Endothelial cell of umbilical vein (primary cell): Measurements from ENCODE around the gene NAV2. TPM values are rescaled to one million over a fixed set of nuclear protein-coding genes. Genes with fewer than 3 reads are reported as not detected.

Experiments used
- BruUV-seq: library from RNA; stranded (reverse); fragments of 400-500 nt; replicated peaks from 2 replicates; lab custom pipeline; 2021; lab: Mats Ljungman, UMichigan
- CTCF ChIA-PET: fragments of 300-600, 350-600 bp; sonication (Branson Sonifier 250); formaldehyde crosslinking; loops from one replicate; lab custom pipeline; 2021; ENCODE audit warnings: antibody characterized with exemption, inconsistent platforms; lab: Charles Lee
- POLR2A ChIA-PET: fragments of 300-600, 350-600 bp; sonication (Branson Sonifier 250); formaldehyde crosslinking; loops from one replicate; lab custom pipeline; 2021; ENCODE audit warnings: antibody characterized with exemption, inconsistent platforms; lab: Charles Lee
- DNase-seq: peaks from one replicate; pipeline ENCODE4 v3.0.0-alpha.2; 2011; ENCODE audit warnings: low read depth, low spot score
- FAIRE-seq: peaks from 2 replicates; lab custom pipeline; 2011; peaks lifted over from hg19 to GRCh38; lab: Jason Lieb, UNC
- H2AFZ ChIP-seq: 2 replicates; pipeline ENCODE4 v1.6.0; 2012; ENCODE audit warnings: low read depth, low read length, control low read depth, inconsistent platforms
- H3K27ac ChIP-seq: 2 replicates; pipeline ENCODE4 v1.5.1; 2011; ENCODE audit warnings: low read depth, mild to moderate bottlenecking, control low read depth, low read length, moderate library complexity; ENCODE audit not compliant: insufficient read depth
- H3K27me3 ChIP-seq, 2 experiments: 2 replicates each; pipeline versions ENCODE4 v1.6.0 to v1.6.1; 2011; ENCODE audit warnings: low read length in 2 of 2, mixed read lengths in 1 of 2; ENCODE audit not compliant: control insufficient read depth in 2 of 2, insufficient read depth in 2 of 2
- H3K36me3 ChIP-seq, 2 experiments: 2 replicates in 1 of 2; 3 replicates in 1 of 2; pipeline ENCODE4 v1.5.1; 2011; ENCODE audit warnings: low read length in 2 of 2, mild to moderate bottlenecking in 1 of 2, moderate library complexity in 1 of 2; ENCODE audit not compliant: control insufficient read depth in 2 of 2, insufficient read depth in 2 of 2; ENCODE audit errors: extremely low read depth in 1 of 2
- H3K4me1 ChIP-seq: 3 replicates; pipeline ENCODE4 v1.5.1; 2011; ENCODE audit warnings: mild to moderate bottlenecking, low read length; ENCODE audit not compliant: control insufficient read depth, insufficient read depth; ENCODE audit errors: extremely low read depth
- H3K4me2 ChIP-seq: 2 replicates; pipeline ENCODE4 v1.6.1; 2011; ENCODE audit warnings: low read length, control low read depth, mixed read lengths; ENCODE audit not compliant: insufficient read depth
- H3K4me3 ChIP-seq, 3 experiments: fragments of 200-600 bp in 1 of 3; sonication (generic), shearing (Covaris generic) in 1 of 3; replicated peaks in 1 of 3; 2 replicates each; pipeline ENCODE4 v1.5.1; 2011 to 2016; ENCODE audit warnings: control low read depth in 3 of 3, low read length in 3 of 3, mild to moderate bottlenecking in 2 of 3, inconsistent platforms in 1 of 3, low read depth in 1 of 3, moderate library complexity in 1 of 3; ENCODE audit not compliant: insufficient read depth in 1 of 3
- H3K79me2 ChIP-seq: 2 replicates; pipeline ENCODE4 v1.6.0; 2012; ENCODE audit warnings: low read length, inconsistent platforms; ENCODE audit not compliant: control insufficient read depth, insufficient read depth
- H3K9ac ChIP-seq: replicated peaks from 2 replicates; pipeline ENCODE3; 2011; ENCODE audit warnings: low read length, control low read depth; ENCODE audit not compliant: insufficient read depth; ENCODE audit errors: extremely low read depth
- H3K9me1 ChIP-seq: replicated peaks from 3 replicates; pipeline ENCODE4 v1.6.0; 2011; ENCODE audit warnings: mild to moderate bottlenecking, low read length; ENCODE audit not compliant: control insufficient read depth, insufficient read depth; ENCODE audit errors: extremely low read depth
- H3K9me3 ChIP-seq: replicated peaks from 2 replicates; pipeline ENCODE4 v1.5.1; 2012; ENCODE audit warnings: low read length, inconsistent platforms; ENCODE audit not compliant: control insufficient read depth, insufficient read depth
- H4K20me1 ChIP-seq: replicated peaks from 2 replicates; pipeline ENCODE3; 2011; ENCODE audit warnings: mild to moderate bottlenecking, low read length; ENCODE audit not compliant: control insufficient read depth, insufficient read depth; ENCODE audit errors: extremely low read depth
- CTCF ChIP-seq, 2 donors: IDR thresholded peaks; 1 replicate in 1 of 2; 2 replicates in 1 of 2; pipeline ENCODE4 v1.5.1; 2011; ENCODE audit warnings: low read length in 2 of 2, mild to moderate bottlenecking in 2 of 2, moderate library complexity in 2 of 2, control low read depth in 1 of 2, inconsistent platforms in 1 of 2, low read depth in 1 of 2; ENCODE audit not compliant: insufficient read depth in 1 of 2; ENCODE audit errors: extremely low read depth in 1 of 2
- EZH2 ChIP-seq: IDR thresholded peaks from 2 replicates; pipeline ENCODE4 v1.6.1; 2012; ENCODE audit warnings: borderline replicate concordance, low read depth, mild to moderate bottlenecking, moderate library complexity, low read length, inconsistent platforms; ENCODE audit not compliant: severe bottlenecking
- FOS ChIP-seq: IDR thresholded peaks from 2 replicates; pipeline ENCODE4 v1.6.1; 2011; ENCODE audit warnings: mild to moderate bottlenecking, low read length, moderate library complexity, borderline replicate concordance; ENCODE audit not compliant: insufficient read depth
- GATA2 ChIP-seq: IDR thresholded peaks from 2 replicates; pipeline ENCODE4 v1.7.0; 2011; ENCODE audit warnings: low read depth, mild to moderate bottlenecking, moderate library complexity, mixed read lengths, low read length; ENCODE audit not compliant: insufficient read length, insufficient read depth
- JUN ChIP-seq: IDR thresholded peaks from 2 replicates; pipeline ENCODE4 v1.6.1; 2011; ENCODE audit warnings: borderline replicate concordance, low read depth; ENCODE audit not compliant: insufficient read length, insufficient read depth
- MAX ChIP-seq: IDR thresholded peaks from 2 replicates; pipeline ENCODE4 v1.6.1; 2011; ENCODE audit not compliant: insufficient read depth, insufficient read length
- MYC ChIP-seq: IDR thresholded peaks from one replicate; pipeline ENCODE4 v1.6.1; 2011; ENCODE audit warnings: mild to moderate bottlenecking, low read depth, low read length
- POLR2A ChIP-seq: IDR thresholded peaks from 2 replicates; pipeline ENCODE4 v1.6.1; 2012; ENCODE audit warnings: low read depth, mild to moderate bottlenecking, control low read depth, low read length
- POLR2AphosphoS5 ChIP-seq: IDR thresholded peaks from 2 replicates; pipeline ENCODE4 v1.6.1; 2012; ENCODE audit warnings: low read depth, mild to moderate bottlenecking, control low read depth, low read length, moderate library complexity; ENCODE audit not compliant: insufficient read depth
- dilution Hi-C: fragments of 300-500 bp; cut with MboI; formaldehyde crosslinking; loops from one replicate; pipeline ENCODE4 v1.15.0; 2019; ENCODE audit warnings: low sequenced_read_pairs; ENCODE audit not compliant: extremely low pct_ligation_motif_present
- intact Hi-C: fragments of 100-400 bp; cut with micrococcal nuclease; formaldehyde crosslinking; loops from one replicate; pipeline ENCODE4 v1.10.0; 2022
- polyA plus RNA-seq, 4 experiments: library from polyadenylated mRNA; depleted of rRNA in 3 of 4; stranded (reverse) in 3 of 4; unstranded in 1 of 4; fragments of >200 nt; gene quantifications; 2 replicates each; pipeline versions ENCODE4 v1.2.1 to v1.2.3, GENCODE V29; 2011 to 2012; ENCODE audit warnings: missing spikeins in 1 of 4
- total RNA-seq: library from RNA; stranded (reverse); gene quantifications from 2 replicates; pipeline ENCODE4 v1.2.3, GENCODE V29; 2021

Gene NAV2
- total and polyA plus RNA-seq, 2 donors (not counting 3 experiments of a cell fraction or from before 2014, with no cell fraction given): 10.9 to 68.0 TPM

GRCh38 chr11:20085918-20086317 lies 373.3 kb downstream of the NAV2 start:
- CTCF ChIA-PET: no interaction called here
- no peak for DNase-seq
- H3K9ac ChIP-seq: no peak overlapping the region
- no peak overlapping the region for H3K4me2 ChIP-seq
- dilution Hi-C loops: no loop called here
- intact Hi-C loops: no loop called here
- H2AFZ ChIP-seq: no peak overlapping the region
- POLR2A ChIA-PET: no interaction called here
- H3K9me1 ChIP-seq: no peaks in the 10 kb centered on the region
- FAIRE-seq: no peak
- H3K4me3 ChIP-seq: no peak overlapping the region
- H4K20me1 ChIP-seq: no peaks in the 10 kb centered on the region
- peaks cover 13 to 15% of the 10 kb centered on the region in 2 experiments for H3K36me3 ChIP-seq
- H3K79me2 ChIP-seq: no peaks in the 10 kb centered on the region
- no peaks in the 10 kb centered on the region for H3K27me3 ChIP-seq
- TF ChIP-seq POLR2A (no peak), FOS (no peak), MYC (no peak), EZH2 (no peak)
- BruUV-seq: no TSS peak
- H3K4me1 ChIP-seq: peaks cover 8% of the 10 kb centered on the region
- H3K9me3 ChIP-seq: no peaks in the 10 kb centered on the region
- H3K27ac ChIP-seq: no peak overlapping the region

- CTCF ChIA-PET: interaction anchor here (1.0 kb wide), 1 partner anchor 9 kb away, joined by 3 read pairs; no protein-coding TSS in a partner anchor
- peaks cover 8% of the 10 kb centered on the region for H3K4me1 ChIP-seq
- no peaks in the 10 kb centered on the region for H4K20me1 ChIP-seq
- intact Hi-C loops: no loop called here
- DNase-seq (no peak), FAIRE-seq (no peak)
- no peaks in the 10 kb centered on the region for H3K9me3 ChIP-seq
- no peaks in the 10 kb centered on the region for H3K79me2 ChIP-seq
- no peak overlapping the region for H3K4me2 ChIP-seq
- no peaks in the 10 kb centered on the region for H3K27me3 ChIP-seq
- BruUV-seq: no TSS peak
- no peak overlapping the region for H3K4me3 ChIP-seq
- peaks cover 15 to 21% of the 10 kb centered on the region in 2 experiments for H3K36me3 ChIP-seq
- TF ChIP-seq MYC (no peak), EZH2 (no peak), POLR2A (no peak), GATA2 (no peak), JUN (no peak), MAX (no peak), FOS (no peak), POLR2AphosphoS5 (no peak), CTCF (IDR thresholded peaks at IDR 0.05; ENCODE audit: extremely low read depth in 1 of 2, insufficient read depth in 1 of 2, low read depth in 1 of 2, low read length in 2 of 2) (no peak)
- H3K9me1 ChIP-seq: no peaks in the 10 kb centered on the region
- no peak overlapping the region for H3K9ac ChIP-seq
- dilution Hi-C loops: no loop called here
- H3K27ac ChIP-seq: no peak overlapping the region
- POLR2A ChIA-PET: no interaction called here
- H2AFZ ChIP-seq: no peak overlapping the region
Measured at GRCh38 chr11:20087118-20087521, 374.5 kb downstream of the NAV2 start.
